Body of pancreas (tissue), 4 donors: ENCODE measurements around the gene DBP. TPM values are rescaled to one million over a fixed set of nuclear protein-coding genes. Genes with fewer than 3 reads are reported as not detected.

Source experiments
- ATAC-seq: fragments of 150-250 bp; one replicate; pipeline ENCODE4 v1.9.1; 2016
- DNase-seq, 4 donors: peaks; one replicate each; pipeline ENCODE4 v3.0.0-alpha.2; 2019
- H3K27ac ChIP-seq, 4 donors: fragments of 200-600 bp; sonication (generic); 1 replicate in 3 of 4; 2 replicates in 1 of 4; pipeline versions ENCODE4 v1.5.1 to v1.6.1; 2016 to 2019; ENCODE audit warnings: mild to moderate bottlenecking in 1 of 4, mixed read lengths in 1 of 4, moderate library complexity in 1 of 4
- H3K27me3 ChIP-seq, 2 donors: fragments of 200-600 bp; sonication (generic); one replicate each; pipeline ENCODE4 v1.6.0; 2016; ENCODE audit warnings: mild to moderate bottlenecking in 1 of 2
- H3K36me3 ChIP-seq, 2 donors: fragments of 200-600 bp; sonication (generic); replicated peaks in 1 of 2; 2 replicates each; pipeline ENCODE4 v1.5.1; 2016; ENCODE audit warnings: low read depth in 2 of 2; ENCODE audit not compliant: insufficient read depth in 1 of 2
- H3K4me1 ChIP-seq: fragments of 200-600 bp; sonication (generic); one replicate; pipeline ENCODE4 v1.6.0; 2016
- H3K4me3 ChIP-seq, 2 donors: fragments of 200-600 bp; sonication (generic); 1 replicate in 1 of 2; 2 replicates in 1 of 2; pipeline ENCODE4 v1.5.1; 2016 to 2019
- H3K9me3 ChIP-seq, 3 donors: fragments of 200-600 bp; sonication (generic); 1 replicate in 2 of 3; 2 replicates in 1 of 3; pipeline ENCODE4 v1.5.1; 2016
- POLR2A ChIP-seq, 3 donors: fragments of 450-650 bp; IDR thresholded peaks; one replicate each; pipeline ENCODE4 v1.6.1; 2016; ENCODE audit warnings: antibody characterized with exemption in 3 of 3, mild to moderate bottlenecking in 2 of 3
- WGBS, 2 donors: methylation state at CpG; one replicate each; pipeline ENCODE4 v1.1.5; 2017; 5-methylcytosine and 5-hydroxymethylcytosine counted together
- intact Hi-C: fragments of 100-400 bp; cut with DNase I; formaldehyde crosslinking; loops from one replicate; pipeline ENCODE4 v1.15.1; 2023
- total RNA-seq, 2 donors: library from RNA; depleted of rRNA; stranded (reverse); fragments of >200 nt; gene quantifications; one replicate each; pipeline ENCODE4 v1.1.0, GENCODE V29; 2016
- TF ChIP-seq, protein P1 (sequence below), 7 experiments: fragments of 450-650 bp in 4 of 7; fragments of 200-600 bp in 3 of 7; sonication (generic) in 3 of 7; IDR thresholded peaks; one replicate each; pipeline ENCODE4 v1.5.1; 2016 to 2019; ENCODE audit warnings: antibody characterized with exemption in 7 of 7

DBP gene
- total RNA-seq, 2 donors from 2014 or later, result 2.0 to 4.9 TPM

DNA sequence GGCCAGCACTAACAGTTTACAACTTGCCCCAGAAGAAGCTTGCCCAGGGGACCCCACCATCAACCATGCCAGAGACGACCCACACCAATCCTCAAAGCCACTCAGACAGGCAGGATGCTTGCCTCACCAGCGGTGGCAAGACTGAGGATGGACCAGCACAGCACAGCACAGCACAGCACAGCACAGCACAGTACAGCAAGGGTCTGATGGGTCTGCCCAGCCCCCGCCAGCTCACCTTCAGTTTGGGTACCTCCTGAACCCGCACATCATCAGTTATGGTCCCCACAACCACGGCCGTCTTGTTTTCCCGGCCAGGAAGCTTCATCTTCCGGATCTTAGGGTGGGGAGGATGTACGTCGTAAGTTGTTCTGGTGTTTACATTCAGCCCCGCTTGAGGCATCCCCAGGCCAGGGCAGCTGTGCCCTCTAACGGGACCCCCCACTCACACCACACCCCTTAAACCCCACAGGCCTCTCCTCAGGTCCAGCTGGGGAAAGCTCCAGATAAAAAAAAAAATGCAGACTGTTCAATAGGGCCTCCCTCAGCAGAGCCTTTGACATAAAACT lies 20.6 kb downstream of the DBP start:
- no peak overlapping the region for H3K4me3 ChIP-seq

DNA sequence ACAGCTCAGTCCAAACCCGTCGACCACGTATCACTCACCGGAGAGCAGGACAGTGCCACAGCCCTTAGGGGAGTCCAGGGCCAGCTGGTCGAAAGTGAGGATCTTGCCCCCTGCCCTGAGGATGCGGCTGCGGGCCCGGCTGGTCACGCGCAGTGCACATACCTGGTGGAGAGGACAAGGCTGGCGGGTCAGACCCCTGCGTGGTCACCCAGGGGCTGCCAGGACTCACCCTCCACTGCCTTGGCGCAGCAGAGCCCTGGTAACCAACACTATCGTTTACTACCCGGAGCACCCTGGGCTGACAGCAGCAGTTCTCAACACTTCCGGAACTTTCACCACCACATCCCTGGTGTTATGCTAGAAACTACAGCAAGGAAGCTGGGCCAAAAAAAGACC lies 21.1 kb downstream of the DBP start:
- H3K9me3 ChIP-seq, result no peaks in the 10 kb centered on the region
- H3K4me3 ChIP-seq, result no peak overlapping the region
- peaks cover 37% of the 10 kb centered on the region for H3K4me1 ChIP-seq
- H3K27me3 ChIP-seq, result no peaks in the 10 kb centered on the region
- no peak for DNase-seq
- peak overlapping the region in 1 of 4 donors; percentile 25 for H3K27ac ChIP-seq
- H3K36me3 ChIP-seq, result peaks cover 12 to 16% of the 10 kb centered on the region in 2 donors
- no peak for ATAC-seq
- no peak for TF ChIP-seq POLR2A (IDR thresholded peaks at IDR 0.05)
- TF ChIP-seq, protein P1, sequence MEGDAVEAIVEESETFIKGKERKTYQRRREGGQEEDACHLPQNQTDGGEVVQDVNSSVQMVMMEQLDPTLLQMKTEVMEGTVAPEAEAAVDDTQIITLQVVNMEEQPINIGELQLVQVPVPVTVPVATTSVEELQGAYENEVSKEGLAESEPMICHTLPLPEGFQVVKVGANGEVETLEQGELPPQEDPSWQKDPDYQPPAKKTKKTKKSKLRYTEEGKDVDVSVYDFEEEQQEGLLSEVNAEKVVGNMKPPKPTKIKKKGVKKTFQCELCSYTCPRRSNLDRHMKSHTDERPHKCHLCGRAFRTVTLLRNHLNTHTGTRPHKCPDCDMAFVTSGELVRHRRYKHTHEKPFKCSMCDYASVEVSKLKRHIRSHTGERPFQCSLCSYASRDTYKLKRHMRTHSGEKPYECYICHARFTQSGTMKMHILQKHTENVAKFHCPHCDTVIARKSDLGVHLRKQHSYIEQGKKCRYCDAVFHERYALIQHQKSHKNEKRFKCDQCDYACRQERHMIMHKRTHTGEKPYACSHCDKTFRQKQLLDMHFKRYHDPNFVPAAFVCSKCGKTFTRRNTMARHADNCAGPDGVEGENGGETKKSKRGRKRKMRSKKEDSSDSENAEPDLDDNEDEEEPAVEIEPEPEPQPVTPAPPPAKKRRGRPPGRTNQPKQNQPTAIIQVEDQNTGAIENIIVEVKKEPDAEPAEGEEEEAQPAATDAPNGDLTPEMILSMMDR (IDR thresholded peaks at IDR 0.05), result no peak
- intact Hi-C loops, result no loop called here
- WGBS, 2 donors, result 84 to 90% methylated on average over 10 to 16 of the region's 16 CpGs

More for the DNA sequence above, 20.6 kb downstream of the DBP start:
- Histone ChIP-seq H3K9me3 (no peaks in the 10 kb centered on the region), H3K27ac (peak overlapping the region in 1 of 4 donors; percentile 94), H3K36me3 (peaks cover 12 to 16% of the 10 kb centered on the region in 2 donors), H3K27me3 (no peaks in the 10 kb centered on the region), H3K4me1 (peaks cover 37% of the 10 kb centered on the region)
- no peak for ATAC-seq
- intact Hi-C loops, result no loop called here
- TF ChIP-seq, protein P1 (IDR thresholded peaks at IDR 0.05), result no peak
- TF ChIP-seq POLR2A (IDR thresholded peaks at IDR 0.05), result no peak
- WGBS, 2 donors, result 57 to 72% methylated on average over 8 to 12 of the region's 12 CpGs
- DNase-seq, result no peak

DNA sequence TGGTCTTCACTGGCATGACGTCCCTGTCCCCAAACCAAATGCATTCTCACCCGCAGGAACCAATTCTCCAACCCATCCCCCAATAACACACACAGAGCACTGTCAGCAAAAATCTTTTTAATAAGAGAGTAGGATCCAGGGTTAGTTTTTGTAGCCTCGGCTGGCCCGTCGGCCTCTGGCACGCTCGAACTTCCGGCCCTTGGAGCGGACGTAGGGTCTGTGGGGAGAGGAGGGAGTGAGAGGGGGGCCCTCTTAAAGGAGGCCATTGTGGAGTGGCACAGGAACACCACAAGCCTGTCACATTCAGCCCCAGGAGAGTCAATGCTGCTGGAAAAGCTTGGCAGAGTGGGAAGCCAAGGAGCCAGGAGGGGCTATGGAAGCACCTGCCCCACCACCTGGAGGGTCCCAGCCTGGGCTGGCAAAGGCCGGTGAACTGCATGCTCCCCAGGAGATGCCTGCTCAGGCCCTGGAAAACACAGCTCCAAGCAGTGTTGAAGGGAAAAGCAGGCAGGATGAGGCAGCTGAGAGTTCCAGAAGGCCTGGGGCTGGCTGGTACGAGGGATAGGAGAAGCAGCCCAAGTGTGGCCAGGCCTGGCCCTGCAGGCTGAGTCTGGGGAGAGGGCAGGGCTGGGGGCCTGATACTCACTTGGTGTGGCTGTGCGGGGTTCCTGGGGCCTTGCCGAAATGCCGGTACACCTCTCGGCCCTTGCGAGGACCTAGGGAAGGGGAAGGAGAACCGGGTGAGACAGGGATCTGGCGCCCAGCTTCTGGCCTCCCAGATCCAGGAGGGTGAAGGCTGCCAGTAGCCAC lies 21.7 kb downstream of the DBP start:
- no peak for TF ChIP-seq POLR2A (IDR thresholded peaks at IDR 0.05)
- TF ChIP-seq, protein P1 (IDR thresholded peaks at IDR 0.05), result no peak
- no peaks in the 10 kb centered on the region for H3K27me3 ChIP-seq
- ATAC-seq (no peak), DNase-seq (no peak)
- peaks cover 37% of the 10 kb centered on the region for H3K4me1 ChIP-seq
- no peak overlapping the region for H3K4me3 ChIP-seq
- H3K9me3 ChIP-seq, result no peaks in the 10 kb centered on the region
- intact Hi-C loops, result no loop called here
- H3K27ac ChIP-seq, result peak overlapping the region in 2 of 4 donors; percentile 26 to 71
- peaks cover 12 to 16% of the 10 kb centered on the region in 2 donors for H3K36me3 ChIP-seq
- 74 to 82% methylated on average over 5 to 17 of the region's 19 CpGs for WGBS, 2 donors

DNA sequence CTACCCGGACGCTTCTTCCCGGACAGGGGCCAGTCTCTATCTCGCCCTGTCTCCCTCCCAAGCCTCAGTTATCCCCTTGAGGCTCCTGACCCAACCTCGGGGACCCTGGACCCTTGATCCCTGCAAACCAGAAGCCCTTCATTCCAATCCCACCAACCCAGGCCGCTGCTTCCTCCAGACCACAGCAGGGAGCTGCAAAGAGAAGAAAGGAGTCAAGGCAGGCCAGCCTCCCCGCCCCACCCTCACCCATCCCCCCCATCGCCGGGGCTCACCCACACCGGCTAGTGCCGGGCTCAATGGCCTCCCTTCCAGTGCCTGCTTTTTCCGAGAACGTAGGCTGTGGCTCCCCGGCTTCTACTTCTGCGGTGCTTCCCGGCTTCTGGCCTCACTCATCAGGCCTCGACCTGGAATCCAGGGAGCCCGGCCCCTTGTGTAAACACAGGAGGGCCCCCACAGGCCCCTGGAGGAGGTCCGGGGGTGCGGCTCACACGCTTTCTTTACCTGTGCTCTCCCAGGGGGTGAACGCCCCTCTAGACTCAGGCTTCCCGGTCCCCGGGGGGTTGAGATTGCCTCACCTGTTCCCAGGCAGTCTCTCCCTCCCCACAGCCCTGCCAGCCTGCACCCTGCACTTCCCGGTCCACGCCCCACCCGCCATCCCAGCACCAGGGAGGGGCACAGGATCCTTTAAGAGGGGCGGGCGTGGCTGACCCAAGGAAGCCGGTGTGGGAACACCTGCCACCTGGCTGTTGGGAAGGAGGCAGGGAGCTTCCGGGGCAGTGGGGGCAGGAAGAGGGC lies 22.5 kb downstream of the DBP start, which contains the start of gene FAM83E:
FAM83E (minus strand) TSS at position 641 of the 795 bp plus-strand sequence. CDS start 1,704 bp downstream, outside the sequence.
- WGBS, 2 donors, result 43 to 47% methylated on average over 22 to 31 of the region's 31 CpGs
- Histone ChIP-seq H3K9me3 (no peaks in the 10 kb centered on the region), H3K36me3 (peaks cover 12 to 16% of the 10 kb centered on the region in 2 donors), H3K4me3 (no peak within 1 kb of the TSS), H3K27me3 (no peaks in the 10 kb centered on the region), H3K4me1 (peaks cover 36% of the 10 kb centered on the region), H3K27ac (peak within 1 kb of the TSS in 2 of 4 donors; percentile 26 to 71)
- ATAC-seq, result no peak
- peak in 2 of 4 donors; percentile 70 to 75 for DNase-seq
- TF ChIP-seq POLR2A (IDR thresholded peaks at IDR 0.05), result peak in 2 of 3 donors; percentile 25
- TF ChIP-seq, protein P1 (IDR thresholded peaks at IDR 0.05), result peak in 1 of 7 experiments; percentile 24
- intact Hi-C loops, result no loop called here
